NCI-H446 (cell line): ENCODE data around the gene LIMS2.

Source experiments
- DNase-seq, 2 experiments: peaks; one replicate each; lab custom pipeline; 2025; lab: John Stamatoyannopoulos, UW

The LIMS2 gene

DNA sequence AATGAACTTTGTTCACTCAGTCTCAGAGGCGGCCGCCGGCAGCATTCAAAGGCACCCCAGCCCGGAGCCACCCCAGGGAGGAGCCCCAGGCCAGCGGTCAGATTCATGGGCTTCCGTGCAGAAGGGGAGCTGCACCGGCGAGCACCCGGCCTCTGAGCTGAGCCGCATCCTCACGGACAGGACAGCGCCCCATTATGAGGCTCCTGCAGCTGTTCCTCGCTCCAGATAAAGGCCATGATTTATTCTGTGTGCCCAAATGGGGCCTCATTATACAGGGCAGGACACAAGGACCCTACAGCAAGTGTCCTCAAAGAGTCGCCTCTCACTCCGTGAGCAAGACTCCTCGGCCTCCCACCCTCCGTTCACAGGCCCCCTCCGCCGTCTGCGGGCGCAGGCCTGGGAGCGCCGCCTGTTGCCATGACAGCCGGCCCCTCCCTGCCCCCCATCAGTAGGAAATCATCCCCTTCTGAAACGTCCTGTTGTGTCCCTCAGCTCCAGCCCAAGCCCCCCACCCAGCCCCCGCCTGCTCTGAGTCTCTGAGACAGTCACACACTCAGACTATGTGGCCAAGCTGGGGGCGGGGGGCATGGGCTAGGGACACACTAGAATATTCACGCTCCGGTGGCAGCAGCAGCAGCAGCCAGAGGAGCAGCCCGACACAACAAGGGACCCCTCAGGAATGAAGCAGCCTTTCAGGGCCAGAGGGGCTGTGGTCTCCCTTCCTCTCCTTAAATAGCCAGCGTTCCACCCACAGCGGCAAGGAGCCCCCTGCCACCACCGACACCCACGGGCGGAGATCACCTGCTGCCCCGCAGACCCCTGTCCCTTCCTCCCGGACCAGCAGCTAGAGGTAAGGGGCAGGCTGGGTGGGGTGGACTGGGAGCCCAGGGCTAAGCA, 29.7 kb downstream of the LIMS2 start, which contains the start of gene GPR17:
GPR17 (plus strand) TSS at position 759 of the 897 bp plus-strand sequence. CDS start 4,583 bp downstream, outside the sequence.
- DNase-seq = no peak

DNA sequence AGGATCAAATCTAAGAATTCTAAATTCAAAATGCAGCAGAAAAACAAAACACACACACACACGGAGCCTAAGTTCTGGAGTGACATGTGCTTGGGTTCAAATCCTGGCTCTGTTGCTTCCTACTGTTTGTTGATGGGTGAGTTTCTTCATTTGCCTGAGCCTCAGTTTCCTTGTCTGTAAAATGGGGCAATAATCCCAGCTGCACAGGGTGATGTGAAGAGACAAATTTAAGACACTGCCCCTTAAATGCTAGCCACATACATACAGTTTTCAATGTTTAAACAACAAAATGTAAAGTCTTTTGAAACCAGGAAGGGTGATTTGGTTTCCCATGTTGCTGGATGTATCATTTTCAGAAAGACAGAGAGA, 30.3 kb downstream of the LIMS2 start:
- DNase-seq = no peak

DNA sequence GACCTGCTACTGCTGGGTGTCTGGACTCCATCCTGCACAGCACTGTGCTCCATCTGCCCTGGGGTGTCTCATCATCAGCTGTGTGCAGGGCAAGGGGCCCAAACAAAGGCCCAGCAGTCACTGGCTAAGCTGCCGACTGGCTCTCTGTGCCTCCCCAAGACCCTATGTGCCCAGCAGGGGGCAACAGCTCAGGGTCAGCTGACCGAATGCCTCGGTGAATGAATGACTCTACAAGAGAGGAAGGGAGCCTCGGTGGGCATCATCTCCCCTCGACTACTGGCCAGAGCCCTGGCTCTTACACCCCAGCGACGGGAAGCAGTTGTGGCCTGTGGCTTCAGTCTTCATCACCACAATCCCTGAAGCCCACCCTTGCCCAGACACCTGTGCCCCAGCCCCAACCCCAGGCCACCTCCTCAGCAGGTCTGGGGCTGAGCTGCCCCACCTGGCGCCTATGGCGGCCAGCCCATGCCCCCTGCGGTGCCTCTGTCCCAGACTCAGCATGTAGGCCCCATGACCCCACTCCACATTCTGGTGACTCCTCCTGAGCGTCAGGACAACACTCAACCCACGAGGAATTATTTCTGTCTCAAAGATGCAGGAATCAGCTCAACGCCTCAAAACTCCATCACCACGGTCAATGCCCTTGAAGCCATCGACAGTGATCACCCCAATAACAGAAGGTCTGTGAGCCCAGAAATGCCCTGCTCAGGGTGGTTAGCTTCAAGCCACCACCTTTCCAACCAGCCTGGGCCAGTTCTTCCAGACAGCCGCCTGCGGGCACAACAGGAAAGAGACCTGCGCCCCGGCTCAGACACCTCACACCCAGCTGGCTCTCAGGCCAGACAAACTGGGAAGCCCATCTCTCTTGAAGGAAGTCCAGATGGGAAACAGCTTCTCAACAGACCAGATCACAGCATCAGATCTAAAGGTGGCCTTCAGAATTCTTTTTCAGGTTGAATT, 31.0 kb downstream of the LIMS2 start:
- DNase-seq = no peak

DNA sequence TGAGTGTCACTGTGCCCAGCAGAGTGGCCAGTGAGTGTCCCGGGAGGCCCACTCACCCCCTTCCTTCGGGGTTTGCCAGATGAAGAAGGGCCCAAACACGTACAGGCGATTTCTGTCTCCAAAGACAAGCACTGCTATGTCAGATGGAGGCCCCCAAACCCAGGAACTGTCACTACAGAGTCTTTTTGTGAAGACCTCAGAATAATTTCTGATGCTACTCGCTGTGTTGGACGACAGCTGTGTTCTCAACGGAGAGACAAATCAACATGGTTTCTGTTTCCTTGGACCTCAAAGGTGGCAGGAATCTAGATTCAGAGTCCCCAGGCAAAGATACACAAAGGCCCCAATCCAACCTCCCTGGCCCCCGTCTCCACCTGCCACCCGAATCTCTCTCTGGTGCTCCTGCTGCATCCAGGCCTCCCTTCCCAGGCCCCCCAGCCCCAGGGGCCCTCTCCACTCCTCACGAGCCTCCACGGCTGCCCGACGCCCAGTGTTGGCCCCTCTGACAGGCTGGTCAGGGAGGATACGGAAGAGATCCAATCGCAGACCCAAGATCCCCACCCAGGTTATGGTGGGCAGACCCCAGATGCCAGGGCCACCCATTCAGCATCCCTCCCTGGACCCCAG, 31.8 kb downstream of the LIMS2 start:
- no peak for DNase-seq

DNA sequence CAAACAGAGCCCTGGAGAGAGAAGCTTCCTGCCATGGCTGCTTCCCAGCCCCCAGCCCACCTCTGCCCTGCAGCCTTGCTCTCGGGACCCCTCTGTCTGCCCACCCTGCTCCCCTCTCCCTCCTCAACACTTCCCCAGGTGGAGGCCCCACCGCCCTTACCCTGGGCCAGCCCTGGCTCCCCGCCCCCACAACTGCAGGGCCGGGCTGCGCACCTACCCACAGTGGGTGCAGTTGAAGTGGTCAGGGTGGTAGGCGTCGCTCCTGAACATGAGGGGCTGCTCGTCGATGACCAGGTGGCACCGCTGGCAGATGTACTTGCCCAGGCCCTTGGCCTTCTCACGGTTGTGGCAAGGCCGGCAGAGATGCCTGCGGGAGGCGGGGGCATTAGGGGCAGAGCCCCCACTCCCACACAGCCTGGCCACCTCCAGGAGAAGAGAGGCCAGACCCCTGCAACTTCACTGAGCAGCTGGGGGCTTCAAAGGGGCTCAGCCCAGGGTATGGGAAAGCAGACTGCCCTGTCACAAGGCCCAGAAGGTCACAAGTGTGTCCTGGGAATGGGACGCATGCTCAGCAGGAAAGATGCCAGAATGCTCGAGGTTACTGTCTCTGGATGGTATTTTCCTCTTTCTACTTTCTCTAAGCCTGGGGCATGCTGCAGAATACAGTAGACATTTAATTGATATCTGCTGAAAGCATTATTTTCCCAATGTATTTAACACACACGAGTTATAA, 32.5 kb downstream of the LIMS2 start:
- no peak for DNase-seq

DNA sequence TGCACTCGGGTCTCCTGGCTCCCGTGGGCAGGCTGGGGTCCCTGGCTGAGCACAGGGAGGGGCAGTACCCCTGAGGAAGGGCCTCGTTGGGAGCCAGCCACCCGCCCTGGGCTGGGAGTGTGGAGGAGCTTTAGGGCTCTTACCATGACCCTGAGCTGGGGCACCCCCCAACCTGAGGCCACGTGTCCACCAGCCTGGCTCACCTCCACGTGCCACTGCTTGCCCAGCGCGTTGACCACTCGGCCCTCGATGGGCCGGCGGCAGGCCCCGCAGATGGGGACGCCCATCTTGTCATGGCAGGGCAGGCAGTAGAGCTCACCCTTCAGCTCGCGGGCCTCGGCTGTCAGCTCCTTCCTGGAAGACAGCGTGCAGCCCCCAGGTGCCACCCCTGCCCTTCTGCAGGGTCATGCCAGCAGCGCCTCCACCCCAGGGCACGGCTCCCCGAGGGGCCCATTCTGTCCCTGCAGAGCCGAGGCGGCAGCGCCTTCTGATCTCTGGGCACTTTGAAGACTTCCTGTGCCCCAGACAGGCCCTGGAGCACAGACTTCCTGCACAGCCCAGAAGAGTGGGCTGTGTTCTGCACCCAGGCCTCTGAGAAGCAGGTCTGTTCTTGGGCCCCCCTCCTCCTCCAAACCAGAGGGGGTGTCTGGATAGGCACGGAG, 33.4 kb downstream of the LIMS2 start:
- no peak for DNase-seq

DNA sequence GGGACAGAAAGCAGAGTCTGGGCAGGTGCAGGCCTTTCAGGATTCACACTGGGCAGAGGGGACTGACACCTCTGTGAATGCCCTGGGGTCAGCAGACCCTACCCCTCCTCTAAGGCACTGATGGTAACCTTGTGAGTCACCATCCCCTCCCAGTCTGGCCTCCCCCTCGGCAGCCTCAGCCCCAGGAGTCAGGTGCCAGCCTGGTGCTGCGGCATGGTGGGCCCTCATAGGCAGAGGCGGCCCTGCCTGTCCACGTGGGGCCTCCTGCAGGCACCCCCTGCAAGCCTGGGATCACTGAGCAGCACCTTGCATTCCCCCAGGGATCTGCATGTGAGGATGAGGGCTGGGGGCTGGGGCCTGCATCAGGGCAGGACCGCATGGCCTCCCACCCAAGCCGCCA, 34.2 kb downstream of the LIMS2 start:
- DNase-seq = no peak

DNA sequence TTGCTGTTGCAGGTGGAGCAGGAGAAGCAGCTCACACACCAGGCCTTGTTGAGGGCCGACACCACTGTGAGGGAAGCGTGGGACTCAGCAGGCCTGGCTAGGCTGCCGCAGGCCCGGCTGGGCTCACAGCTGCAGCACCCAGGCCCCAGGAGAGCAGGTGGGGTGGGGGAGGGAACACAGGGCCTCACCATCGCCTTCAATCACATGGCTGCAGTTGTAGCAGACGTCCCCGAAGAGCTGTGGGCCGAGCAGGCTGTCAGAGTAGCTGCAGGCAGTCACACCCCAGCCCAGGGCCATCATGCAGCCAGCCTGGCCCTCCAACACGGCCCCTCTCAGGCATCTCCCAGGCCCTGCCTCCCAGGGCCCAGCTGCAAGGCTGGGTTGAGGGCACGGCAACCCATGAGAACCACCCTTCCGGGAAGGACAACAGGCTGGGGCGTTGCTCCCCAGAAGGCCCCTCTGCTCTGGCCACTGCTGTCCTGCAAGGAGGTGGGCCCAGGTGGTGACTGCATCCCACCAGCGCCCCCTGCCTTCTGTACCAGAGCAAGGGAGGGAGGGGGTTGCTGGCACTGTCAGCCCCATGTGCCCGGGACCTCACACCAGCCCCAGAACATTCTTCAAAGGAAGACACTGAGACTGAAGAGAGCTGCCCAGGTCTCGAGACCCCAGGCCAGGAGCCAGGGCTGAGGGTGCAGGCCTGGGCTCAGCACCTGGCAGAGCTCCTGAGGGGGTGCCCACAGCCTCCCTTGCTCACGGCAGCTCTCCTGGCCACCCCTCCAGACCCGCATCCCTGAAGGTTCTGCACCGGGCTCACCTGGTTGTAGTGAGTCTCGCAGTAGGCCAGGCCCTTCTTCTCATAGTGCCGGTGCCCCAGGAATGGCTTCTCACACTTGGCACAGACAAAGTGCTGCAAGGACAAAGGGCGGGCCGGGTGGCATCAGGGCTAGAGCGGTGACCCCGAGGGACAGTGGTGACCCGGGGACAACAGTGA, 35.0 kb downstream of the LIMS2 start:
- no peak for DNase-seq

DNA sequence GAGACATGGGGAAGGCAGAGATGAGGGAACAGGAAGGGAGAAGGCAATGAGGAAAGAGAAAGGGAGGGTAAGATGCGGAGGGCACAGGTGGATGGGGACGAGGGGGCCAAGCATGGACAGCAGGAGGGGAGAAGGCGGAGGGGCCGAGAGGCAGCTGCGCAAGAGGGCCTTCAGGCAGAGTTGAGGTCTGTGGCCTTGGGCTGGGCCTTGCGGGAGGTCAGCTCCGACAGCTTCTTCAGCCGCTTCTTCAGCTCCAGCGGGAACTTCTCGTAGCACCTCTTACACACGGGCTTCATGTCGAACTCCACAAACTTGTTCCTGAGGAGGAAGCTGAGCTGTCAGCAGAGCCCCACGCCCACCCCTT, 36.2 kb downstream of the LIMS2 start:
- no peak for DNase-seq

DNA sequence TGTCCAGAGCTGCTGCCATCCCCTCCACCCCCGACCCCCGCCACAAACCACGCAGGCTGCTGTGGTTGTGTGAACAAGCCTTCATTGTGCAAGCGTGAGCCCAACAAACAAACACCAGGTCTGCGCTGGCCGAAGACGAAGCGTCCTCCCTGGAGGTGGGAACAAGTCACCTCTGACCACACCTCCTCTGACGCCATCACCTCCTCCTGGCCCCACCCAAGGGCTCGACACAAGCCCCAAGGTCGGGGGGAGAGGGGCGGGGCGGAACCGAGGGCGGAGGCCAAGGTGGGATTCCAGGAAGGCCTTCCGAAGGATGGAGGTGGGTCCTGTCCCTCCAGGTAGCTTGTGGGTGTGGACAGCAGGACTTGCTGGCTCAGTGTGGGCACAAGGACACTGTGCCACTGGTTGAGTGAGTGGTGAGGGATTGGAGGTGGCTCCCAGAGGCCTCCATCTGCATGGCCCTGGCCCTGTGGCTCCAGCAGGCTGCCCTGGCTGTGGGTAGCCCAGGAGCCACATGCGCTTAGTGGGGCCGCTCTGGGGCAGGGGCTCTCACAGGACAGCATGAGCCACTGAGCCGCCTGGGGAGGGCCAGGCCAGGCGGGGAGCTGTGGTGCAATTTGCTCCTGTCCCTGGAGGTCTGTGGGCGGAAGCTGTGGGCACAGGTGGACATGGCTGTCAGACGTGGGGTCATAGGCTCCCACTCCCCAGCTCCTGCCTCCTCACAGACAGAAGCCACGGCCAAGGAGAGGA, 36.8 kb downstream of the LIMS2 start:
- no peak for DNase-seq

DNA sequence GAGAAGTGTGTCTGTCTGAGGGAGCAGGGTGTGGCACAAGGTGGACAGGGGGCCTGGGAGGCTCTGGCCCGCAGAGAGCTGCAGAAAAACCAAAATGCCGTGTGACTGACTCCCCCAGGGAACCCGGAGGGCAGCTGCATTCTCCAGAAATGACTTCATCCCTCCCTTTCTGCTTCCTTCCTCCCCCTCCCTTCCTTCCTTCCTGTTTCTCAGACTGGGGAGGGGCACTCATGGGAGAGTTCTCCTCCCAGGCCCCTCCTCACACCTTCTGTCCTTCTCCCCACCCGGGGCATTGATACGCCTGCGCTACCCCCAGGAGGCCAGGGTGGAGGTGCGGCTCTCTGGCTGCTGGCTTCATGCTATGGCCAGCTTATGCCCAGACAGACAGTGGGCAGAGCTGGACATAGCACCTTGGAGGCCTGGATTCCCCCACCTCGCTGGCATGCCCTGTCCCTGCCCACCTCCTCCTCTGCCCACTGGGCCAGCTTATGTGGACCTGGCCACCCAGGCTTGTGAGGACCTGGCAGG, 37.5 kb downstream of the LIMS2 start:
- no peak for DNase-seq

DNA sequence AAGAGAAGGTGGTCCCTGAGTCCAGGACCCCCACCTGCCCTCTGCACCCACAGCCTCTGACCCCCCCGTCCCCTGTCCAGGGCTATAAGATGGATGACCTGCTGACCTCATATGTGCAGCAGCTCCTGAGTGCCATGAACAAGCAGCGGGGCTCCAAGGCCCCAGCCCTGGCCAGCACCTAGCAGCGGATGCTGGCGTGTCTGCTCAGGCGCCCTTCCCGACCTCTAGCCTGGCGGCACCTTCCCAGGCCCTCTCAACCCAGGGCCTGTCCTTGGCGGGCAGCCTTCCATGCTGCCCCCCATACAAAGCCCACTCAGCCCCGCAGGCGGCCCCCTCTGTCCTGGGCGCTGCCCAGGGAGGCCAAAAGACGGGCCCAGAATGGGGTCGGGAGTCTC, 38.1 kb downstream of the LIMS2 start:
- DNase-seq = no peak

DNA sequence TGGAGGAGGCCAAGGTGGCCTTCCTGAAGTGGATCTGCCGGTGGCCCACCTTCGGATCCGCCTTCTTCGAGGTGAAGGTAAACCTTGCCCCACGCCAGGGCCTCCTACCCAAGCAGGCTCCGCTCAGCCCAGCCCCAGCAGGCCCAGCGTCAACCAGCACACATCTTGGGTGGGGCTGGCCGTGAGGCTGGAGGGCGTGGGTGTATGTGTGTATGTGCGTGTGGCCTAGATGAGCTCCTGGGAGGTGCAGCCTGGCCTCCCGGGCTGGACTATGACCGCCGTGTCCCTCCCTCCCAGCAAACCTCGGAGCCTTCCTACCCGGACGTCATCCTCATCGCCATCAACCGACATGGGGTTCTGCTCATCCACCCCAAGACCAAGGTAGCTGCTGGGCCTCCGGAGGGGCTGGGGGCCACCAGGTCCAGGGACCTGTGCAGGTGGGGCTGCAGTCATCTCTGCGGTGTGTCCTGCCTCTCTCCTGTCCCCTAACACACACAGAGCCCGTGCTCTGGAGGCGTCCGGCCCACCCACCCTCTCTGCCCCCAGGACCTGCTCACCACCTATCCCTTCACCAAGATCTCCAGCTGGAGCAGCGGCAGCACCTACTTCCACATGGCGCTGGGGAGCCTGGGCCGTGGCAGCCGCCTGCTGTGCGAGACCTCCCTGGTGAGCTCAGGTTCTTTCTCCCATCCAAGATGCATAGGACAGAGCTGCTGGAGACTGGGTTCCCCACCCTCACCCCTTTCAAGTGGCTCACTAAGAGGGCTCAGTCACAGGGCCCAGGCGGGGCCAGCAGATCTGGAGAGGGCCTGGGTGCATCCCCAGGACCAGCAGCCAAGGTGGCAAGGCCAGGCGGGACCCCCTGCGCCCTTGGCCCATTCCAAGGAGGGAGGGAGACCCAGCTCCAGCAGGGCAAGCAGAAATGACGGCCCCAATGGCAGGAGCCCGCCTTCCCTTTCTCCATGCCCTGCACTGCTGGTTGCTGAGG, 38.8 kb downstream of the LIMS2 start:
- no peak for DNase-seq

DNA sequence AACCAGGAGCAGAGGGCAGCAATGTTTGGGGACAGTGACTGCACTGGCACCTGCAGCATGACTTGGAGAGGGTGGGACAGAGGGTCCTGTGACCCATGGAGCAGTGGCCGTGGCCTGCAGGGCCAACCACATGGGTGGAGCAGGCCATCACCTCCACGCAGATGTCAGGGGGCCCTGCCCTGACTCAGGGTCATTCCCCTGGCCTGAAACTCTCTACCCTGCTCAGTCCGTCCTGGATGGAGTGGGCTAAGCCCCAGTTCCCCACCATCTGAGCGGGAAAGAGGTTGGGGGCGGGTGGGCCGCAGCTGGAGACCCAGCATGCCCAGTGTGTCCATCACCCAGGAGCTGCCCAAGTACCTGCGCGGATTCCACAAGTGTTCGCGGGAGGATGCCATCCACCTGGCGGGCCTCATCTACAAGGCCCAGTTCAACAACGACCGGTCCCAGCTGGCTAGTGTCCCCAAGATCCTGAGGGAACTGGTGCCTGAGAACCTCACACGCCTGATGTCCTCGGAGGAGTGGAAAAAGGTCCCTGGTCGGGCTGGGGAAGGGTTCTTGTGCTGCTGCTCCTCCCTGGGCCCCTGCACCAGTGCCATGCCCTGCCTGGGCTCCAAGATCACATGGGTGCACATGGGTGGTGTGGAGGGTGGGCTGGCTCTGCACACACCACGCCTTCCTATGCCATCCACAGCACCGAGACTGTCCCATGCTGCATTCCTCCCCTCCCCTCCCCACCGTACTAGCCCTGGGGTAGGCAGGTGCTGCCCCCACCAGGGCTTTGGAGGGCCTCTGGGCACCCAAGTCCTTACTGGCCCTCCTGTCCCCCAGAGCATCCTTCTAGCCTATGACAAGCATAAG, 39.7 kb downstream of the LIMS2 start:
- DNase-seq = no peak

DNA sequence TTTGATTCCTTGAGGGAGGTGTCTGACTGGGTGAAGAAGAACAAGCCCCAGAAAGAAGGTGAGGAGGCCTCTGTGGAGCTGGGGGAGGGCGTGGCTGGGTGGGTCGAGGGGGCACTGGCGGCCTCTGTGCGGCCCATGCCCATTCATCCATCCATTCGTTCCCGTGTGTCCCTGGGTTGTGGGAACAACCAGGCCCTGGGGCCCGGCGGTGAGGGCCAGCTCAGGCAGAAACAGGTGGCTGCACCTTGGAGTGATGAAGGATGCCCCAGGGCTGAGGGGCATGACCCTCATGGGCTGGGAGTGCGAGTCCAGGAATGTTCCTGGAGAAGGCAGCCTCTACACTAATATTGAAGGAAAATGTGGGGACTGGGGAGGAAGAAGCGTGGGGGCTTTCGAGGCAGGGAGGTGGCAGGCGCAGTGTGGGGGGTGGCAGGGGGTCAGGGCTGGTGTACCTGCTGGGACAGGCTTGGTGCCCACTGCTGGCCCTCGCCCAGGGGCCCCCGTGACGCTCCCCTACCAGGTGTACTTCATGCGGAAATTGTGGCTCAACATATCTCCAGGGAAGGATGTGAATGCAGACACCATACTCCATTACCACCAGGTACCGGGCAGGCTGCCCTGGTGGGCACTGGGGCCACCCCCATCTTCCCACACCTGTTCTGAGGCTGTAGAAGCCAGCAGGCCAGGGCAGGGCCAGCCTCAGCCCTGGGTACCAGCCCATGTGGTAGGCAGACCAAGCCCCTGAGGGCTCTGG, 40.5 kb downstream of the LIMS2 start:
- DNase-seq = no peak

DNA sequence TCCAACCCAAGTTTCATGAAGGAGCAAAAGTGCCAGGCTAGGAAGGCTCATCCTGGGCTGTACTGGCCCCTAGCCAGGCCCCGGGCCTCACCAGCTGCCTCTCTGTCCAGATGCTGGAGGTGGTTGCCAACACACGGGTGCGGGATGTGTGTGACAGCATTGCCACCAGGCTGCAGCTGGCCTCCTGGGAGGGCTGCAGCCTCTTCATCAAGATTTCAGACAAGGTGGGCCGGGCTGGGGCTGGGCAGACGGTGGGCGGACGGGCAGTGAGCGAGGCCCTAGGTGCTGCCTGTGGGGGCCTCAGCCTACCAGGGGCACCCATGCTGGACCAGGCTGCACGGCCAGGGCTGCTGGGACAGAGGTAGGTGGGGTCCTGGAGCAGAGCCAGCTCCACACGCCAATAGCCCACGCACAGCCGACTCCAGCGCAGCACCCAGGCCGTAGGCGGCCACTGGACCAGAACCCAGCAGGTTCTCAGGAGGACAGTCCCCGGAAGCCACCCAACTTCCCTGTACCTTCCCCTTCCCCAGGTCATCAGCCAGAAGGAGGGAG, 41.2 kb downstream of the LIMS2 start:
- peak in 1 of 2 experiments; percentile 32 for DNase-seq
